Subcutaneous adipose tissue (tissue), 4 donors: Measurements from ENCODE around the gene STAT5B. TPM values are rescaled to one million over a fixed set of nuclear protein-coding genes. Genes with fewer than 3 reads are reported as not detected.

Experiments
- CTCF ChIP-seq: fragments of 450-650 bp; IDR thresholded peaks from one replicate; pipeline ENCODE4 v1.5.1; 2016; ENCODE audit warnings: low read depth, mild to moderate bottlenecking, control low read depth, antibody characterized with exemption, moderate library complexity
- total RNA-seq, 4 donors: library from RNA; depleted of rRNA; stranded (reverse); fragments of >200 nt; gene quantifications; one replicate each; pipeline ENCODE4 v1.1.0, GENCODE V29; 2016

STAT5B gene
- total RNA-seq, 4 donors from 2014 or later, result 87.6 to 200 (median 113) TPM

- no peak for TF ChIP-seq CTCF
Observed at GRCh38 chr17:42179911-42180410, 96.2 kb downstream of the STAT5B start.

GRCh38 chr17:42179335-42179734 lies 96.9 kb downstream of the STAT5B start:
- TF ChIP-seq CTCF, result no peak

- no peak for TF ChIP-seq CTCF
Observed at GRCh38 chr17:42178817-42179216, 97.4 kb downstream of the STAT5B start.

- TF ChIP-seq CTCF, result no peak
Observed at GRCh38 chr17:42177684-42178083, 98.5 kb downstream of the STAT5B start.

- TF ChIP-seq CTCF, result no peak
Observed at GRCh38 chr17:42174126-42174783, 101.9 kb downstream of the STAT5B start.

GRCh38 chr17:42171831-42172230 lies 104.4 kb downstream of the STAT5B start:
- TF ChIP-seq CTCF, result no peak

GRCh38 chr17:42169351-42169750 lies 106.8 kb downstream of the STAT5B start:
- no peak for TF ChIP-seq CTCF
